Endothelial cell of umbilical vein (primary cell): Measurements from ENCODE around the gene LY9. TPM values are rescaled to one million over a fixed set of nuclear protein-coding genes. Genes with fewer than 3 reads are reported as not detected.

ENCODE experiments used
- BruUV-seq: library from RNA; stranded (reverse); fragments of 400-500 nt; replicated peaks from 2 replicates; lab custom pipeline; 2021; lab: Mats Ljungman, UMichigan
- CTCF ChIA-PET: fragments of 300-600, 350-600 bp; sonication (Branson Sonifier 250); formaldehyde crosslinking; loops from one replicate; lab custom pipeline; 2021; ENCODE audit warnings: antibody characterized with exemption, inconsistent platforms; lab: Charles Lee
- POLR2A ChIA-PET: fragments of 300-600, 350-600 bp; sonication (Branson Sonifier 250); formaldehyde crosslinking; loops from one replicate; lab custom pipeline; 2021; ENCODE audit warnings: antibody characterized with exemption, inconsistent platforms; lab: Charles Lee
- DNase-seq: peaks from one replicate; pipeline ENCODE4 v3.0.0-alpha.2; 2011; ENCODE audit warnings: low read depth, low spot score
- FAIRE-seq: peaks from 2 replicates; lab custom pipeline; 2011; peaks lifted over from hg19 to GRCh38; lab: Jason Lieb, UNC
- H2AFZ ChIP-seq: 2 replicates; pipeline ENCODE4 v1.6.0; 2012; ENCODE audit warnings: low read depth, low read length, control low read depth, inconsistent platforms
- H3K27ac ChIP-seq: 2 replicates; pipeline ENCODE4 v1.5.1; 2011; ENCODE audit warnings: low read depth, mild to moderate bottlenecking, control low read depth, low read length, moderate library complexity; ENCODE audit not compliant: insufficient read depth
- H3K27me3 ChIP-seq, 2 experiments: 2 replicates each; pipeline versions ENCODE4 v1.6.0 to v1.6.1; 2011; ENCODE audit warnings: low read length in 2 of 2, mixed read lengths in 1 of 2; ENCODE audit not compliant: control insufficient read depth in 2 of 2, insufficient read depth in 2 of 2
- H3K36me3 ChIP-seq, 2 experiments: 2 replicates in 1 of 2; 3 replicates in 1 of 2; pipeline ENCODE4 v1.5.1; 2011; ENCODE audit warnings: low read length in 2 of 2, mild to moderate bottlenecking in 1 of 2, moderate library complexity in 1 of 2; ENCODE audit not compliant: control insufficient read depth in 2 of 2, insufficient read depth in 2 of 2; ENCODE audit errors: extremely low read depth in 1 of 2
- H3K4me1 ChIP-seq: 3 replicates; pipeline ENCODE4 v1.5.1; 2011; ENCODE audit warnings: mild to moderate bottlenecking, low read length; ENCODE audit not compliant: control insufficient read depth, insufficient read depth; ENCODE audit errors: extremely low read depth
- H3K4me2 ChIP-seq: 2 replicates; pipeline ENCODE4 v1.6.1; 2011; ENCODE audit warnings: low read length, control low read depth, mixed read lengths; ENCODE audit not compliant: insufficient read depth
- H3K4me3 ChIP-seq, 3 experiments: fragments of 200-600 bp in 1 of 3; sonication (generic), shearing (Covaris generic) in 1 of 3; replicated peaks in 1 of 3; 2 replicates each; pipeline ENCODE4 v1.5.1; 2011 to 2016; ENCODE audit warnings: control low read depth in 3 of 3, low read length in 3 of 3, mild to moderate bottlenecking in 2 of 3, inconsistent platforms in 1 of 3, low read depth in 1 of 3, moderate library complexity in 1 of 3; ENCODE audit not compliant: insufficient read depth in 1 of 3
- H3K79me2 ChIP-seq: 2 replicates; pipeline ENCODE4 v1.6.0; 2012; ENCODE audit warnings: low read length, inconsistent platforms; ENCODE audit not compliant: control insufficient read depth, insufficient read depth
- H3K9ac ChIP-seq: replicated peaks from 2 replicates; pipeline ENCODE3; 2011; ENCODE audit warnings: low read length, control low read depth; ENCODE audit not compliant: insufficient read depth; ENCODE audit errors: extremely low read depth
- H3K9me1 ChIP-seq: replicated peaks from 3 replicates; pipeline ENCODE4 v1.6.0; 2011; ENCODE audit warnings: mild to moderate bottlenecking, low read length; ENCODE audit not compliant: control insufficient read depth, insufficient read depth; ENCODE audit errors: extremely low read depth
- H3K9me3 ChIP-seq: replicated peaks from 2 replicates; pipeline ENCODE4 v1.5.1; 2012; ENCODE audit warnings: low read length, inconsistent platforms; ENCODE audit not compliant: control insufficient read depth, insufficient read depth
- H4K20me1 ChIP-seq: replicated peaks from 2 replicates; pipeline ENCODE3; 2011; ENCODE audit warnings: mild to moderate bottlenecking, low read length; ENCODE audit not compliant: control insufficient read depth, insufficient read depth; ENCODE audit errors: extremely low read depth
- FOS ChIP-seq: IDR thresholded peaks from 2 replicates; pipeline ENCODE4 v1.6.1; 2011; ENCODE audit warnings: mild to moderate bottlenecking, low read length, moderate library complexity, borderline replicate concordance; ENCODE audit not compliant: insufficient read depth
- GATA2 ChIP-seq: IDR thresholded peaks from 2 replicates; pipeline ENCODE4 v1.7.0; 2011; ENCODE audit warnings: low read depth, mild to moderate bottlenecking, moderate library complexity, mixed read lengths, low read length; ENCODE audit not compliant: insufficient read length, insufficient read depth
- JUN ChIP-seq: IDR thresholded peaks from 2 replicates; pipeline ENCODE4 v1.6.1; 2011; ENCODE audit warnings: borderline replicate concordance, low read depth; ENCODE audit not compliant: insufficient read length, insufficient read depth
- MYC ChIP-seq: IDR thresholded peaks from one replicate; pipeline ENCODE4 v1.6.1; 2011; ENCODE audit warnings: mild to moderate bottlenecking, low read depth, low read length
- POLR2A ChIP-seq: IDR thresholded peaks from 2 replicates; pipeline ENCODE4 v1.6.1; 2012; ENCODE audit warnings: low read depth, mild to moderate bottlenecking, control low read depth, low read length
- dilution Hi-C: fragments of 300-500 bp; cut with MboI; formaldehyde crosslinking; loops from one replicate; pipeline ENCODE4 v1.15.0; 2019; ENCODE audit warnings: low sequenced_read_pairs; ENCODE audit not compliant: extremely low pct_ligation_motif_present
- intact Hi-C: fragments of 100-400 bp; cut with micrococcal nuclease; formaldehyde crosslinking; loops from one replicate; pipeline ENCODE4 v1.10.0; 2022
- polyA plus RNA-seq, 4 experiments: library from polyadenylated mRNA; depleted of rRNA in 3 of 4; stranded (reverse) in 3 of 4; unstranded in 1 of 4; fragments of >200 nt; gene quantifications; 2 replicates each; pipeline versions ENCODE4 v1.2.1 to v1.2.3, GENCODE V29; 2011 to 2012; ENCODE audit warnings: missing spikeins in 1 of 4
- total RNA-seq: library from RNA; stranded (reverse); gene quantifications from 2 replicates; pipeline ENCODE4 v1.2.3, GENCODE V29; 2021
- TF ChIP-seq, protein P1 (sequence below), 2 donors: IDR thresholded peaks; 1 replicate in 1 of 2; 2 replicates in 1 of 2; pipeline ENCODE4 v1.5.1; 2011; ENCODE audit warnings: low read length in 2 of 2, mild to moderate bottlenecking in 2 of 2, moderate library complexity in 2 of 2, control low read depth in 1 of 2, inconsistent platforms in 1 of 2, low read depth in 1 of 2; ENCODE audit not compliant: insufficient read depth in 1 of 2; ENCODE audit errors: extremely low read depth in 1 of 2
- TF ChIP-seq, protein P2 (sequence below): IDR thresholded peaks from 2 replicates; pipeline ENCODE4 v1.6.1; 2011; ENCODE audit not compliant: insufficient read depth, insufficient read length

Gene LY9
- total and polyA plus RNA-seq, 2 donors (not counting 3 experiments of a cell fraction or from before 2014, with no cell fraction given), result not detected

DNA sequence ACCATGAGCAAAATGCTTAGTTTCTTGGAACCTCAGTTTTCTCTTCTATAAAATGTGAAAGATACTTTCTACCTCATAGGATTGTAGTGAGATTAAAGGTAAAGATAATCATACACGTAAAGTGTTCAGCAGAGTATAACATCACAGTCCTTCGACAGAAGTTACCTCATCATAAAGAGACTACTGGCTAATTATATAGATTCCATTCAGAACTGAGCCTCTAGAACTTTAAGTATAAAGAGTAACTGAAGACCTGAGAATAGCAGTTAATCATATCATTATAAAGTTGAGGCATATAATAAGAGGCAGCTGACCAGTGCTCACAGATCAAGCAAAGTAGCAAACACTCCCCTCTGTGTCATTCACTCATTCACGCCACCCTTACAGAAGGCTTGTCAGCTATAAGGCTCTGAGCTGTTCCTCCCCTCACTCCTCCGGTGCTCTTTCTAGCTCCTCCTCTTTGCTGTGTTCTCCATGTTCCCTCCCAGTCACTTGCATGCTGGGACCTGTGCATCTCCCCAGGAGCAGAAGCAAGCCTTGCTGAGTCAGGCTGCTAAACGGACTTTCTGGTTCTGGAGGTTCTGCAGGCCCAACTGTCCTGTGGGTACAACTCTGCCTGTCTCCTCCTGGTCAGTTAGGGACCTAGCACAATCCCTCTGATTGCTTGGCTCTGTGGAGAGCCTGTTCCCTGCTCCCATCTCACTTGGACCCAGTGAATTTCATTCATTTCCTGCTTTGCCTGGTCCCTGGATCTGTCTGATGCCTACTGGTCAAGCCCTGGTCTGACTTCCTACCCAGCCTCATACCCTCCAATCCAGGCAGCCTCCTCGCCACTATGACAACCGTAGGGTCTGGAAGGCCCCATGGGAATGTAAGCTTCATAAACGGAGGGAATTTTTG, 28.3 kb upstream of the LY9 start:
- CTCF ChIA-PET, result interaction anchor here (0.9 to 1.8 kb wide), 4 partner anchors 10 to 42 kb away, joined by 3 to 10 read pairs (median 4); no protein-coding TSS in a partner anchor
- Histone ChIP-seq H3K4me1 (no peaks in the 10 kb centered on the region), H3K27ac (no peak overlapping the region), H3K79me2 (no peaks in the 10 kb centered on the region), H3K9me3 (no peaks in the 10 kb centered on the region), H3K4me3 (no peak overlapping the region), H2AFZ (no peak overlapping the region), H3K36me3 (no peaks in the 10 kb centered on the region), H4K20me1 (no peaks in the 10 kb centered on the region), H3K9me1 (no peaks in the 10 kb centered on the region), H3K27me3 (peaks cover 5 to 7% of the 10 kb centered on the region in 2 experiments), H3K4me2 (no peak overlapping the region), H3K9ac (no peak overlapping the region)
- BruUV-seq, result no TSS peak
- intact Hi-C loops (no loop called here), dilution Hi-C loops (no loop called here)
- DNase-seq (no peak), FAIRE-seq (no peak)
- POLR2A ChIA-PET, result no interaction called here
- TF ChIP-seq FOS (no peak), POLR2A (no peak), GATA2 (no peak), MYC (no peak), JUN (no peak)
- TF ChIP-seq, protein P1, sequence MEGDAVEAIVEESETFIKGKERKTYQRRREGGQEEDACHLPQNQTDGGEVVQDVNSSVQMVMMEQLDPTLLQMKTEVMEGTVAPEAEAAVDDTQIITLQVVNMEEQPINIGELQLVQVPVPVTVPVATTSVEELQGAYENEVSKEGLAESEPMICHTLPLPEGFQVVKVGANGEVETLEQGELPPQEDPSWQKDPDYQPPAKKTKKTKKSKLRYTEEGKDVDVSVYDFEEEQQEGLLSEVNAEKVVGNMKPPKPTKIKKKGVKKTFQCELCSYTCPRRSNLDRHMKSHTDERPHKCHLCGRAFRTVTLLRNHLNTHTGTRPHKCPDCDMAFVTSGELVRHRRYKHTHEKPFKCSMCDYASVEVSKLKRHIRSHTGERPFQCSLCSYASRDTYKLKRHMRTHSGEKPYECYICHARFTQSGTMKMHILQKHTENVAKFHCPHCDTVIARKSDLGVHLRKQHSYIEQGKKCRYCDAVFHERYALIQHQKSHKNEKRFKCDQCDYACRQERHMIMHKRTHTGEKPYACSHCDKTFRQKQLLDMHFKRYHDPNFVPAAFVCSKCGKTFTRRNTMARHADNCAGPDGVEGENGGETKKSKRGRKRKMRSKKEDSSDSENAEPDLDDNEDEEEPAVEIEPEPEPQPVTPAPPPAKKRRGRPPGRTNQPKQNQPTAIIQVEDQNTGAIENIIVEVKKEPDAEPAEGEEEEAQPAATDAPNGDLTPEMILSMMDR (IDR thresholded peaks at IDR 0.05; ENCODE audit: extremely low read depth in 1 of 2, insufficient read depth in 1 of 2, low read depth in 1 of 2, low read length in 2 of 2), result no peak
- TF ChIP-seq, protein P2, sequence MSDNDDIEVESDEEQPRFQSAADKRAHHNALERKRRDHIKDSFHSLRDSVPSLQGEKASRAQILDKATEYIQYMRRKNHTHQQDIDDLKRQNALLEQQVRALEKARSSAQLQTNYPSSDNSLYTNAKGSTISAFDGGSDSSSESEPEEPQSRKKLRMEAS, result no peak
